ENCODE data around the gene PHC2.

Gene PHC2, protein sequence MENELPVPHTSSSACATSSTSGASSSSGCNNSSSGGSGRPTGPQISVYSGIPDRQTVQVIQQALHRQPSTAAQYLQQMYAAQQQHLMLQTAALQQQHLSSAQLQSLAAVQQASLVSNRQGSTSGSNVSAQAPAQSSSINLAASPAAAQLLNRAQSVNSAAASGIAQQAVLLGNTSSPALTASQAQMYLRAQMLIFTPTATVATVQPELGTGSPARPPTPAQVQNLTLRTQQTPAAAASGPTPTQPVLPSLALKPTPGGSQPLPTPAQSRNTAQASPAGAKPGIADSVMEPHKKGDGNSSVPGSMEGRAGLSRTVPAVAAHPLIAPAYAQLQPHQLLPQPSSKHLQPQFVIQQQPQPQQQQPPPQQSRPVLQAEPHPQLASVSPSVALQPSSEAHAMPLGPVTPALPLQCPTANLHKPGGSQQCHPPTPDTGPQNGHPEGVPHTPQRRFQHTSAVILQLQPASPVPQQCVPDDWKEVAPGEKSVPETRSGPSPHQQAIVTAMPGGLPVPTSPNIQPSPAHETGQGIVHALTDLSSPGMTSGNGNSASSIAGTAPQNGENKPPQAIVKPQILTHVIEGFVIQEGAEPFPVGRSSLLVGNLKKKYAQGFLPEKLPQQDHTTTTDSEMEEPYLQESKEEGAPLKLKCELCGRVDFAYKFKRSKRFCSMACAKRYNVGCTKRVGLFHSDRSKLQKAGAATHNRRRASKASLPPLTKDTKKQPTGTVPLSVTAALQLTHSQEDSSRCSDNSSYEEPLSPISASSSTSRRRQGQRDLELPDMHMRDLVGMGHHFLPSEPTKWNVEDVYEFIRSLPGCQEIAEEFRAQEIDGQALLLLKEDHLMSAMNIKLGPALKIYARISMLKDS

DNA sequence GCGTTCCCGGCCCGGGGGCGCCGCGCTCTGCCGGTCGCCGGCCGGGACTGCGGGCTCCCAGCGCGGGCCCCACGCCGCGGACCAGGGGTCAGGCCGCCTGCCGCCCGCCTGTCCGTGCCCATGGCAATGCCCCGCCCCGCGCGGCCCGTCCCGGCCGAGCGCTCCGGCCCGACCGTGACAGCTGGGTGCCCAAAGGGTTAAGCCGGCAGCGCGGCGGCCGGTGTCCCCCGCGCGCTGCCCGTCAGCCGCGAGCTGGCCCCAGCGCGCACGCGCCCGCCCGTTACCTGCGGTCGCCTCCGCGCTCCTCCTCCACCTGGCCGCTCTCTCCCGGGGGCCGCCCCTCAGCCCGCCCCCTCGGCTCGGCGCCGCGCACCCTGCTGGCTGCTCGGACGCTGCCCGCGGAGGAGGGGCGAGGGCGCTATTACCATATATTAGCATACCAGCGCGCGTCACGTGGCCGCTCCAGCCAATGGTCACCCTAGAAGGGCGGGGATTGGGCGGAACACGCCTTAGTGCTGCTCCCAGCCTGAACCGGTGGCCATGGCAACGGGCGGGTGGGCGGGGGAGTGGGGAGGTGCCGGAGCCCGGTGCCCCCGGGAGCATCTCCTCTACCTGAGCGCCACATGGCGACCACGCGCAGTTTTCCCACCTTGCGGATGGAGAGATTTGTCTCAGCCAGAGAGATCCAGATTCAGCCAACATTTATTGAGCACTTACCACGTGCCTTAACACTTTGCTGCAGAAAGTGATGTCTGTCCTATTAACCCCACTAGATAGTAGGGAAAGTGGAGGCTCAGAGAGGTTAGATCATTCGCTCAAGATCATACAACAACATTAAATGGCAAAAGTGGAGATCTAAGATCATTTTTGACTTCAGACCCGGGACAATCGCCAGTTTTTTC, at the start of gene PHC2:
TSS of gene PHC2 (minus strand) at position 404 of the 902 bp plus-strand sequence. CDS start 55,556 bp downstream, outside the sequence.
- peak within 1 kb of the TSS; percentile 84 for H3K4me3 ChIP-seq (ENCODE audit: control insufficient read depth, low read depth, low read length)
- TF ChIP-seq, protein P1, sequence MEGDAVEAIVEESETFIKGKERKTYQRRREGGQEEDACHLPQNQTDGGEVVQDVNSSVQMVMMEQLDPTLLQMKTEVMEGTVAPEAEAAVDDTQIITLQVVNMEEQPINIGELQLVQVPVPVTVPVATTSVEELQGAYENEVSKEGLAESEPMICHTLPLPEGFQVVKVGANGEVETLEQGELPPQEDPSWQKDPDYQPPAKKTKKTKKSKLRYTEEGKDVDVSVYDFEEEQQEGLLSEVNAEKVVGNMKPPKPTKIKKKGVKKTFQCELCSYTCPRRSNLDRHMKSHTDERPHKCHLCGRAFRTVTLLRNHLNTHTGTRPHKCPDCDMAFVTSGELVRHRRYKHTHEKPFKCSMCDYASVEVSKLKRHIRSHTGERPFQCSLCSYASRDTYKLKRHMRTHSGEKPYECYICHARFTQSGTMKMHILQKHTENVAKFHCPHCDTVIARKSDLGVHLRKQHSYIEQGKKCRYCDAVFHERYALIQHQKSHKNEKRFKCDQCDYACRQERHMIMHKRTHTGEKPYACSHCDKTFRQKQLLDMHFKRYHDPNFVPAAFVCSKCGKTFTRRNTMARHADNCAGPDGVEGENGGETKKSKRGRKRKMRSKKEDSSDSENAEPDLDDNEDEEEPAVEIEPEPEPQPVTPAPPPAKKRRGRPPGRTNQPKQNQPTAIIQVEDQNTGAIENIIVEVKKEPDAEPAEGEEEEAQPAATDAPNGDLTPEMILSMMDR (conservative IDR thresholded peaks at IDR 0.05; ENCODE audit: control insufficient read depth, insufficient read depth, low read depth, low read length) = no peak
- DNase-seq (ENCODE audit: low read depth) = peak; percentile 93

- no peak overlapping the region for H3K4me3 ChIP-seq (ENCODE audit: control insufficient read depth, low read depth, low read length)
- DNase-seq (ENCODE audit: low read depth) = no peak
- TF ChIP-seq, protein P1 (conservative IDR thresholded peaks at IDR 0.05; ENCODE audit: control insufficient read depth, insufficient read depth, low read depth, low read length) = no peak
Measured at GRCh38 chr1:33477451-33477850, 46.6 kb upstream of the PHC2 start.

- H3K4me3 ChIP-seq (ENCODE audit: control insufficient read depth, low read depth, low read length) = no peak overlapping the region
- TF ChIP-seq, protein P1 (conservative IDR thresholded peaks at IDR 0.05; ENCODE audit: control insufficient read depth, insufficient read depth, low read depth, low read length) = no peak
- DNase-seq (ENCODE audit: low read depth) = no peak
Measured at GRCh38 chr1:33473900-33474299, 43.0 kb upstream of the PHC2 start.

GRCh38 chr1:33472269-33472980, 41.5 kb upstream of the PHC2 start, which contains the start of gene ZSCAN20:
ZSCAN20 (plus strand) TSS chr1:33472645; CDS start chr1:33479289, 6,644 bp downstream.
- peak within 1 kb of the TSS; percentile 87 for H3K4me3 ChIP-seq (ENCODE audit: control insufficient read depth, low read depth, low read length)
- peak; percentile 97 for DNase-seq (ENCODE audit: low read depth)
- TF ChIP-seq, protein P1 (conservative IDR thresholded peaks at IDR 0.05; ENCODE audit: control insufficient read depth, insufficient read depth, low read depth, low read length) = no peak

GRCh38 chr1:33471416-33471815, 40.5 kb upstream of the PHC2 start:
- H3K4me3 ChIP-seq (ENCODE audit: control insufficient read depth, low read depth, low read length) = no peak overlapping the region
- TF ChIP-seq, protein P1 (conservative IDR thresholded peaks at IDR 0.05; ENCODE audit: control insufficient read depth, insufficient read depth, low read depth, low read length) = no peak
- no peak for DNase-seq (ENCODE audit: low read depth)

All from fibroblast of mammary gland (primary cell).